Effector memory CD4-positive, alpha-beta T cell (primary cell): ENCODE measurements around the gene PCCA.

ENCODE experiments used
- DNase-seq, 3 donors: peaks; one replicate each; pipeline ENCODE4 v3.0.0-alpha.2; 2020
- H3K27ac ChIP-seq: 2 replicates; pipeline ENCODE4 v1.7.0; 2013; ENCODE audit warnings: mild to moderate bottlenecking, low read length, moderate library complexity; ENCODE audit not compliant: insufficient read depth, poor library complexity, severe bottlenecking
- H3K27me3 ChIP-seq: replicated peaks from 2 replicates; pipeline ENCODE4 v1.7.0; 2013; ENCODE audit warnings: mild to moderate bottlenecking, low read length; ENCODE audit not compliant: insufficient read depth, control insufficient read depth, poor library complexity, severe bottlenecking
- H3K36me3 ChIP-seq: 2 replicates; pipeline ENCODE4 v1.7.0; 2013; ENCODE audit warnings: mild to moderate bottlenecking, low read length, moderate library complexity; ENCODE audit not compliant: control insufficient read depth, insufficient read depth
- H3K4me1 ChIP-seq: 2 replicates; pipeline ENCODE4 v1.7.0; 2013; ENCODE audit warnings: low read length, mild to moderate bottlenecking; ENCODE audit not compliant: control insufficient read depth, insufficient read depth, poor library complexity, severe bottlenecking
- H3K4me3 ChIP-seq: 2 replicates; pipeline ENCODE4 v1.7.0; 2013; ENCODE audit warnings: low read length, low read depth, mild to moderate bottlenecking; ENCODE audit not compliant: insufficient read depth, poor library complexity, severe bottlenecking
- H3K9me3 ChIP-seq: 2 replicates; pipeline ENCODE4 v1.7.0; 2013; ENCODE audit warnings: mild to moderate bottlenecking, low read length, moderate library complexity; ENCODE audit not compliant: control insufficient read depth

PCCA gene

DNA sequence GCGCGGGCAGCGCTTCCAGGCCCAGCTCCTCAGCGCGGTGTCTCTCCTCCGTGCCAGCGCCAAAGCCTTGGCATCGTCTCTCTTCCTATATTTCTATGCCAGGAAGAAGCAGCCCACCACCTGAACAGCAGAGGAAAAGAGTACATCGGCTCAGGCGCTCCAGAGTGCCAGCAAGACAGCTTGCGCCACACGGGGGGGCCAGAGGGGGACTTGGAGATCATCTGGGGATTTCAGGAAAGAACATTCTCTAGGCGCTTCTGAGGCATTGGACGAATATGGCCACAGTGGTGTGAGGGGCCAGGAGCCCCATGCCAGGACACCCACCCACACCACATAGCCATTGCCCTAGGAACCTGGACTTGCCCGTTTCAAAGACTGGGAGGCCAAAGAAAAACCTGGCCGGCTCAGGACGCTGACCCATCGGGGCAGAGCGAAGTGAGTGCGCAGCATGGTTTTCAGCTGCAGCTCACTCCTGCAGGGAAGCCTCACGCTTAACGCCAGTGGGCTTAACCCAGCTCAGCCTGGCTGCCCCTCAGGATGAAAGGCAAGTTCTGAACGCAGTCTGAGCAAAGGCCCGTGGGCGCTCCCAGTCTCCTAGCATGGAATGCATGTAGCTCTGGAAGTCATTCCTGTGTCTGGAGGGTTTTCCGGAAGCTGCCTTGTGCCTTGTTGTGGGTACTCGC, 437.6 kb downstream of the PCCA start:
- Histone ChIP-seq H3K4me3 (no peak overlapping the region), H3K27me3 (no peaks in the 10 kb centered on the region), H3K36me3 (no peaks in the 10 kb centered on the region), H3K27ac (no peak overlapping the region), H3K4me1 (no peaks in the 10 kb centered on the region), H3K9me3 (no peaks in the 10 kb centered on the region)
- no peak for DNase-seq

DNA sequence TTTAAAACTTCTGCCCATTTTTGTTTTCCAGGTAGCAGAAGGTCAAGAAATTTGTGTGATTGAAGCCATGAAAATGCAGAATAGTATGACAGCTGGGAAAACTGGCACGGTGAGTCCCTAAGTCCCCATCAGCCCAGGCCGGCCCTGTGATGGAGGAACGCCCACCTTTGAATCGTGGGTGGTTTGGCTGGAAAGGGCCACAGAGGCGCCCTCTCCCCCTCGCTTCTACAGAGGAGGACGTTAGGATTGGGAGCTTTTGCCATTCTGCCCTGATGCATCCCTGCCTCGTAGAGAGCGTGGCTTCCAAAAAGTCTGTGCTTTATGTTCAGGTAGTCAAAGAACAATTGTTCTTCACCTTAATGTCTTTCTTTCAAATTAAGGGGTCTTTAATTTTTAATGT, 438.8 kb downstream of the PCCA start:
- Histone ChIP-seq H3K27me3 (no peaks in the 10 kb centered on the region), H3K4me3 (no peak overlapping the region), H3K27ac (no peak overlapping the region), H3K36me3 (no peaks in the 10 kb centered on the region), H3K9me3 (no peaks in the 10 kb centered on the region), H3K4me1 (no peaks in the 10 kb centered on the region)
- no peak for DNase-seq

GRCh38 chr13:100528353-100528752, 439.5 kb downstream of the PCCA start:
- no peak for DNase-seq
- H3K4me3 ChIP-seq: no peak overlapping the region
- H3K27me3 ChIP-seq: no peaks in the 10 kb centered on the region
- H3K36me3 ChIP-seq: no peaks in the 10 kb centered on the region
- H3K9me3 ChIP-seq: no peaks in the 10 kb centered on the region
- H3K4me1 ChIP-seq: no peaks in the 10 kb centered on the region
- H3K27ac ChIP-seq: no peak overlapping the region

- Histone ChIP-seq H3K27me3 (no peaks in the 10 kb centered on the region), H3K4me3 (no peak overlapping the region), H3K4me1 (no peaks in the 10 kb centered on the region), H3K9me3 (no peaks in the 10 kb centered on the region), H3K27ac (no peak overlapping the region), H3K36me3 (no peaks in the 10 kb centered on the region)
- DNase-seq: no peak
These were observed 439.9 kb downstream of the PCCA start for GRCh38 chr13:100528820-100529219.

- H3K27ac ChIP-seq: no peak overlapping the region
- no peak overlapping the region for H3K4me3 ChIP-seq
- H3K9me3 ChIP-seq: no peaks in the 10 kb centered on the region
- no peaks in the 10 kb centered on the region for H3K36me3 ChIP-seq
- H3K27me3 ChIP-seq: no peaks in the 10 kb centered on the region
- no peaks in the 10 kb centered on the region for H3K4me1 ChIP-seq
- DNase-seq: no peak
These were observed 440.9 kb downstream of the PCCA start for GRCh38 chr13:100529666-100530377.

GRCh38 chr13:100530671-100531213, 441.8 kb downstream of the PCCA start:
- Histone ChIP-seq H3K27me3 (no peaks in the 10 kb centered on the region), H3K36me3 (no peaks in the 10 kb centered on the region), H3K9me3 (no peaks in the 10 kb centered on the region), H3K27ac (no peak overlapping the region), H3K4me3 (no peak overlapping the region), H3K4me1 (no peaks in the 10 kb centered on the region)
- no peak for DNase-seq

DNA sequence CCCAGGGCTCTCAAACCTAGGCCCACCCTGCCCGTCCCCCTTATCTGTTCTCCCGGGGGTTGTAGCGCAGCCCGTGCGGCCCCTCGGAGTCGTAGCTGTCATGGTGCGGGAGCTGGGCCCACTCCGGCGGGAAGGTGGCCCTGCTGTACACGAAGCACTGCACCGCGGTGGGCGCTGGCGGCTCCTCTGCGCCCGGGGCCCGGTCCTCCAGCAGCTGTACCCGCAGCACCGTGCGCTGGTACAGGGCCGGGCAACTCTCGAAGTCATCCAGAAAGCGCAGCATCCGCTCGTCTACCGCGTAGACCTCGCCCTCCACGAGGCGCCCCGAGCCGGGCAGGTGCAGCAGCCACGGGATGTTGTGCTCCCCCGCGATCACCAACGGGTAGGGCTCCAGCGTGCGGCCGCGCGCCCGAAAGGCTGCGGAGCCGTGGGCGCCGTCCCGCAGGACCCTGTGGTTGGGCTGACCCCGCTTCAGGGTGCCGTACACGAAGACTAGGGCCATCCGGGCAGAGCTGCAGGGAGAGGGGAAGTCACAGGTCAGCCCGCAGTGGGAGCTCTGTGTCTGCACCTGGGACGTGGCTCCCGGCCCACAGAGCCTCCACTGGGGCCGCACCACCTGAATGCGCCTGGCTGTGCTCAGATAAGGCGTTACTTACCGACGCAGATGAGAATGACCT, 443.3 kb downstream of the PCCA start:
- H3K27me3 ChIP-seq: no peaks in the 10 kb centered on the region
- H3K9me3 ChIP-seq: no peaks in the 10 kb centered on the region
- no peak for DNase-seq
- H3K4me1 ChIP-seq: peaks cover under 1% of the 10 kb centered on the region
- no peak overlapping the region for H3K27ac ChIP-seq
- H3K4me3 ChIP-seq: no peak overlapping the region
- H3K36me3 ChIP-seq: no peaks in the 10 kb centered on the region

- Histone ChIP-seq H3K4me3 (no peak overlapping the region), H3K4me1 (peaks cover 7% of the 10 kb centered on the region), H3K36me3 (no peaks in the 10 kb centered on the region), H3K27me3 (no peaks in the 10 kb centered on the region), H3K9me3 (no peaks in the 10 kb centered on the region), H3K27ac (no peak overlapping the region)
- DNase-seq: no peak
These were observed 444.0 kb downstream of the PCCA start for GRCh38 chr13:100532836-100533435.

DNA sequence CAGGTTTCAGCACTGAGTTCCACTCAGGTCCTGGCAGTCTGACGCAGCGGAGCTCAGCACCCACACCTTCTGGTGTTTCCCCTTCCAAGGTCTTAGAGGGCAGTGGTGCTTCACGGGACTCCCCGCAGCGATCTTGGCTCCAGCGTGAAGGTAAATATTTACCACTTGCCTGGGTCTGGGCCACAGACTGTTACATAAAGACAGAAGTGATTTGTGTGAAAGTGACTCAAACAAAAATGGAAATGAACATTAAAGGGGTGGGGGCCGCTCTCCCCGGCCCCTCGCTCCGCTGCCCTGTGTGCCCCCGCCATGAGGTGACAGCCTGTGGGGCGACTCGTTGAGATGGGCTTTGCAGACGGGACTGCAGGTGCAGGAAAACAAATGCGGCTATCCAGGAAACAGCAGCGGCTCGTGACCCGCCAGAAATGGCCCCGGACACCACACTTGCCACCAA, 444.7 kb downstream of the PCCA start:
- no peaks in the 10 kb centered on the region for H3K27me3 ChIP-seq

More for the DNA sequence above, 444.7 kb downstream of the PCCA start:
- Histone ChIP-seq H3K4me1 (peaks cover 9% of the 10 kb centered on the region), H3K4me3 (no peak overlapping the region), H3K27ac (no peak overlapping the region), H3K36me3 (no peaks in the 10 kb centered on the region), H3K9me3 (no peaks in the 10 kb centered on the region)
- DNase-seq: no peak
